NCI-H460 (cell line): ENCODE results near the gene GPSM3. TPM values are rescaled to one million over a fixed set of nuclear protein-coding genes. Genes with fewer than 3 reads are reported as not detected.
"Not testable (repeated sequence)": the region's sequence is repeated elsewhere in the genome, so short reads cannot be mapped to it uniquely, and the experiment has no call there.

Experiments used
- DNase-seq: peaks from one replicate; pipeline ENCODE4 v3.0.0-alpha.2; 2016; ENCODE audit warnings: low read depth; ENCODE audit errors: extremely low read depth
- total RNA-seq: library from RNA; depleted of rRNA; stranded (reverse); fragments of >200 nt; shearing (Covaris generic); gene quantifications from 2 replicates; pipeline ENCODE4 v1.2.3, GENCODE V29; 2014

Gene GPSM3
- total RNA-seq, 1 experiment from 2014 or later, result 0.92 TPM

DNA sequence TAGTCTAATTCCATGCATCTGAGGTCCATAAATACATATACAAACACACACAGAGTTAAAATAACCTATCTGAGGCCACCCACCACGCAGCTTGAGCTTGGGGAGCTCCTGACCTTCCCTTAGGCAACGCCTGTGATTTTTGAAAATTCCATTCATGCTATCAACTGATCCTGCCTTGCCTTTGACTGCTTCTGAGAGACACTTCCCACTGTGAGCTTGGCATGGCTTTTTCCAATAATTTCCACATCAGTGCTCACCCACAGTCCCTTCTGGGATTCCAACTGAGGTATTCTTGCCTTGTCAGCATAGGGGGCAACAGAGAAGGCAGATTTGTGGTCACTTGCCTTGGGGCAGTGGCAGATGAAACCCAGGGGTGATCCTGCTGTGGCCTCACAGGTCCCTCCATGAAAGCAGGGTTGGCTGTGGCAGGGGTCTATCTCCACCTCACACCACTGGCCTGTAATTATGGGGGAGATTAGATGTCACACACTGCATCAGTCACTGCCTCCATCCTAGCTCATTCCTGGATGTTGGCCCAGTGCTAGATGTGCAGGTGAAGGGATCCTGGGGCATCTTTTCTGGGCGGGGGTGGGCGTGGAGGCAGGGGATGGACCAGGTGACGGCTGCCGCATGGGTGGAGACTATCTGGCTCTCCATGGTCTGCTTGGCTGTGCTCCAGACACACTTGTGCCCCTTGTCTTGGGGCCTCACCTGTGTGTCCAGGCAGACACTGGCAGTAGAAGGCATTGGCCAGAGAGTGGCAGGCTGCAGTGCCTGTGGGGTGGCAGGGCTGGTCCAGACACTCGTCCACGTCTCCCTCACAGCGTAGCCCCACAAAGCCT is 11.2 kb upstream of the GPSM3 start:
- no peak for DNase-seq

DNA sequence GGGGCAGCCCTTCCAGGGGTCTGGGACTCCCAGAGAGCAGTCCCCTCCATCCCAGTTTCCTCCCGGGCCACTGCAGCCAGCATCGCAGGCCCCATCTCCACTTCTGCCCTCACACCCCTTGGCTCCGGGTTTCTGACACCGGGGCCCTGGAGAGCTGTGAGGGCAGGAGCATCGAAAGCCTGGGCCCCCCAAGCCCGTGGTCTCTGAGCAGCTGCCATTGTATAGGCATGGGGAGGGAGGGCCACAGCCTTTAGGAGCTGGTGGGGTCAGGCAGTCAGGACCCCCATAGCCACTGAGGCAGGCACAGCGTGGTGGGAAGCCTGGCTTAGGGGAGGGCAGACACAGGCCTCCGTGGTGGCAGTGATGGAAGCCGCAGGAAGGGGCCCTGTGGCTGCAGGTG is 9.7 kb upstream of the GPSM3 start:
- no peak for DNase-seq

DNA sequence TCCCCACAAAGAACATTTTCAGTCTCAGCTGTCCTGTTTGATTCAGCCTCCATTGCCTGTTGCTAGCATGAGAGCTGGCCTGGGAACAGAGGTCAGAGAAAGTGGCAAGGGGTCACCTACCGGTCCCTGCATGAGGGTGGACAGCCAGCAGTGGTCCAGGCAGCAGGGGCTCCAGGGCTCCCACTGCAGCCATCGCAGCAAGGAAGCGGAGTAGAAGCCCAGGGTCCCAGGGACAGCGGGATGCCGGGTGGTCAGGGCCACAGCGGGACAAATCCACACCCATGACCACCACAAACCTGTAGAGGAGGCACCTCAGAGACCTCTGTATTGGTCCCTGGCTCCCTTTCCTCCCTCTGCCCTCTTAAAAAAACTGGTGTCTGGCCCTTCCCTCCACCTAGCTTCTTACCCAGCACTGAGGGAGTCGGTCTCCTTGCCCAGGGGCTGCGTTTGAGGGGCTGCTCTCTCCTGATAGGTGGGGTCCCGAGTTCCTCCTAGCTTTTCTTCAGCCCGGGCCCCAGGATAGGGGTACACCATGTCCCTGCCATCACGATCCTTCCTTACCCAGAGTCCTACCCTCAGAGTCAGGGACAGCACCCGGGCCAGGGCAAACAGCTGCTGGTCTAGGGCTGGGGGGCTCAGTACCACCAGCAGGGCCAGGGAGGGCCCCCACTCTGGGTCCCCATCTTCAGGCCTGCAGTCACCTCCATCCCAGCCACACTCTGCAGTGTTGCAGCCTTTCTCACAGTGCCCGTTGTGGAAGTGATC is 8.4 kb upstream of the GPSM3 start:
- DNase-seq, result no peak

DNA sequence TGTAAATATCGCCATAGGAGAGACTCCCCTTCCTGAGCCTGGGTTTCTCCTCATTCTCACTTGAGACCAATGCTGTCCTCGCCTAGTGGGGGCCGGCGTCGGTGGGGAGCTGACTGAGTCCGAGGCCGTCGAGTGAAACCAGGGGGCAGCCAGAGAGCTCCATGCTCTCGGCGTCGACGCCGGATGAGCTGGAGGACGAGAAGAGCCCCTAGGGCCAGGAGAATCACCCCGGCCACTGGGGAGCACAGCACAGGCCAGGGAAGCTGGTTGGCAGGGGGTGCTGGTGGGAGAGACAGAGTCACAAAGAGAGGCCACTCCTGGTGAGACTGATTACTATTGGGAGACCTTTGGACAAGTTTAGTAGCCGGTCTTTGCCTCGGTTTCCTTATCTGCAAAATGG is 6.4 kb upstream of the GPSM3 start:
- no peak for DNase-seq

DNA sequence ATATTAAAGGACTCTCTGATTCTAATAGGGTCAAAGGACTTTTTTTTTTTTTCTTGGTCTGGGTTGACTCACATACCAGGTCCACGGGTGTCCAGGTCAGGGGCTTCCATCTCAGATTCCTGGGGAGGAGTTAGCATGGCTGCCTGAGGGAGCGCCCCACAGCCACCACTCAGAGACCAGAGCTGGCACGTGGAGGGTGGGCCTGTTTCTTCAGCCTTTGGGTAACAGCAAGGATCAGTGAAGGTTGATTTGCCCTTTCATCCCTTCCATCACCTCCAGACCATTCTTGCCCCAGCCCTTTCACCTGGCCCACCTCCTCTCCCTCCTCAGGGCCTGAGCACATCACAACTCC is 5.9 kb upstream of the GPSM3 start:
- DNase-seq, result no peak

DNA sequence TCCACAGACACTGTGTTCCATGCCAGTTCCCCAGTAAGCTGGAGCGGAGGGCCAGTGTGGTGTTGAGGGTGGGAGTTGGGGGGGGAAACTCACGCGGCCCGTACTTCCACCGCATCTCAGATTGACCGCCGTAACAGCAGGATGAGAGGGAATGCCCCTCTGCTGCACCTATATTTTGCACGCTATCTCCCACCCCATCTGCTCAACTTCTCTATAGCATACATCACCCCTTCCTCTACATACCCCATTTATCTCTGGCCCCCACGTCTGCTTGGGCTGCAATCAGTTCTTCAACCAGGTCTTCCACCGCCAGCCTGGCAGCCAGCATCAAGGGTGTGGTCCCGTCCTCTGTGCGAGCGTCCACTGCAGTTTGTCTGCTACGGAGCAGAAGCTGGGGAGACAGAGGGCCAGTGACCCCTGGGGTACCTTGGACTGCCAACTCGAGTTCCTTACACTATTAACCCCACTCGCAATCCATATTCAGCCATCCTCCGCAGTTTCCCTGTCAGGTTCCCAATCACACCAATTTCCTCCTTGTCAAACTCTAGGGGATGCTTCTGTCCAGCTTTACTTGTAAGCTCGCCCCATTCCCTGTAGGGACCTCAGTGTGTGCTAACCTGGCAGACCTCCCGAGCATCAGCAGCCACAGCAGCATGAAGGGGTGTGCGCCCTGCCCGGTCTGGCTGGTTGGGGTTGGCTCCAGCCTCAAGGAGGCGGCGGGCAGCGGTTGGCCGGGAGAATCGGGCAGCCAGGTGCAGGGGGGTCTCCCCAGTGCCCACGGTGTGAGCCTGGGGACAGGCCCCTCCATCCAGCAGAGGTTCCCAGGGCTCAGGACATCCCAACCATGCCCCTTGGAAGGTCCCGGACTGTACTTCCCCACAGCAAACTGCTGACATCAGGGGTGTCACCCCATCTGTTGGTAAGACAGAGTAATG is 4.5 kb upstream of the GPSM3 start:
- DNase-seq, result no peak

DNA sequence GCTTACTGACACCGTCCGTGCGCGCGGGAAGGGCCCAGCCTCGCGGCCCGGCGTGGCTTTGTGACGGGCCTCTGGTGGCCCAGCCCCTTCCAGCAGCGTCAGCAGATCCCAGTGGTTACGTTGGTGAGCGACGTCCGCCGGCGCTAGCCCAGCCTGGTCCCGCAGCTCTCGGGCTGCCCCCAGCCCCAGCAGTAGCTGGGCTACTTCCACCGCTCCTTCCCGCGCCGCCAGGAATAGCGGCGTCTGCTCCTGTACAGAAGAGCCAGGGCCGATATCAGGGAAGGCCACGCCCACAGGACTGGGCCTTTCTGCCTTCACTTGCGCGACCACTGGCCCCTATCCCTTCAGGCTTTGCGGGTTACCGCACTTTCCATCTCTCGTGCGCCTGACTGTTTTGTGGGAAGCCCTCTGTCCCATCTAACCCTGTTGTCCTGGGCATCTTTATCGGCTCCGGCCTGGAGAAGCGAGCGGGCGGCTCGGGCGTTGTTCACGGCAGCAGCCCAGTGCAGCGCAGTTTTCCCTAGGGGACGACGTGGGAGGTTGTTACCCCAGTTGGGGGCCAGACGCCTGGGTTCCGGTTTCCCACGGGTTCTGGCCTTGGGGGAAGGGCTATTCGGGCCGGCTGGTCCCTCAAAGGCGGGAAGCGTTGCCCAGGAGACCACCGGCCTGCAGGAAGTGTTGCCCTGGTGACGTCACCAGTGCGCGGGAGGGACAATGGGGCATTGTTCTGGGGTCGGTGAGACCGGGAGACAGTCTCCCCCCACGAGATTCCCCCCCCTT is 3.6 kb upstream of the GPSM3 start:
- DNase-seq, result peak; percentile 73

DNA sequence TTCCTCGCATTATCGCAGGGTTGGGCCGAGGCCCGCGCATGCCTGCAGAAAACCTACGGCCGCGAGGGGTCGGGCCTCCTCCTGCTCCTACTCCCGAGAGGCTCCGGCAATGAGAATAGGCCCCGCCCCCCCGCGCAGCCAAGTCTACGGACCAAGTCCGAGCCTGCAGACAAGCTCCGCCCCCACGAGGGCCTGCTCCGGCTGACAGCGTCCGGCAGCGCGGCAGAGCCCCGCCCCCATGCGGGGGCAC is 3.1 kb upstream of the GPSM3 start:
- DNase-seq, result peak; percentile 99

DNA sequence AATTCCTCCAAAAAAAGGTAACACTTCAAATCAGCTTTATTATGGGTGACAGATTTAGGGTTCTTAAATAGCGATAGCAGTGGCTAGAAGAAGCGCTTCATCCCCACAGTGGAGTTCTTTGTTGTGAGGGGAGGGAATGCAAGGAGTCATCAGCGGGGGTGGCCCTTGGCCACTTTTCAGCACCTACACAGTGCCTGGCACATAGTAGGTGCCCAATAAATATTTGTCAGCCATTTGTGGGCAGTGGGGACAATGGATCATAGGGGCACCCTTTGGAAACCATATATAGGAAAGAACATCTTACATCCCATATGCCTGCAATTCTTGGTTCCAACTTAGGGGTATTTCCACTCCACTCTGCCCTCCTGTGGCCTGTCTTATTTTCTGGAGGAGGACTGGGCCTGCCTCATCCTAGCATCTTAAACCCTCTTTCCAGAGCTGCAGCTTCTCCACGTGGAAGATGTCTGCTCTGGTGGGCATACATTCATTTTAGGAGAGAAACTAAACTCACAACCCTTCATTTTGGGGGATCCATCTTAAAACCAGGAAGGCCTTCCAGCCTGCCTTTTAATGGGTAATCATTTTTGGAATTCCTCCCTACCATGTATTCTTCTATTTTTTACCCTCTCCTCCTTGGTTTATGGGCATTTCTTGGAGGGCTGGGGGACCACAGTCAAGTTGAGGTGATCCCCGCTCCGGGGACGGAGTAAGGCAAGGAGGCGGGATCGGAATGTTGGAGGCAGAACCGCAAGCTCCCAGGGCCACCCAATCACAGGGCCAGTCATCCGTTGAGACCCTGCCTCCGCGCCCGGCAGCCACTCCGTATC is 2.6 kb upstream of the GPSM3 start:
- peak; percentile 27 for DNase-seq

DNA sequence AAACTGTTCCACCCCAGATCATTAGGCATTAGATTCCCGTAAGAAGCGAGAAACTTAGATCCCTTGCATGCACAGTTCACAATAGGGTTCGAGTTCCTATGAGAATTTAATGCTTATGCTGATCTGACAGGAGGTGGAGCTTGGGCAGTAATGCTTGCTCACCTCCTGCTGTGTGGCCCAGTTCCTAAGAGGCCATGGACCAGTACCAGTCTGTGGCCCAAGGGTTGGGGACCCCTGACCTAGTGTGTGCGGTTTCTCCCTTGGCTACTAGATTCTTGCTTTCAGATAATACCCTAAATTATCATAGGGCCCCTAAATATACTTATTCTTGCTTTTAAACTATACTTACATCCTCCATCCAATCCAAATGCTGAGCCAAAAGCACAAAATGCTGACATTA is 1.9 kb upstream of the GPSM3 start:
- DNase-seq, result no peak

DNA sequence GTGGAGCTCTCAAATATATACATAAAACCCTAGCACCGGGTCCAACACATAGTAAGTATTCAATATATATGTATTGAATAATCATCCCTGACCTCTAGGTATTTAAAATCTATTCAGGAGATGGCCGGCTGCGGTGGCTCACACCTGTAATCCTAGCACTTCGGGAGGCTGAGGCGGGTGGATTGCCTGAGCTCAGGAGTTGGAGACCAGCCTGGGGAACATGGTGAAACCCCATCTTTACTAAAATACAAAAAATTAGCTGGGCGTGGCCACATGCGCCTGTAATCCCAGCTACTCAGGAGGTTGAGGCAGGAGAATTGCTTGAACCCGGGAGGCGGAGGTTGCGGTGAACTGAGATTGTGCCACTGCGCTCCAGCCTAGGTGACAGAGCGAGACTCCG is 653 bp upstream of the GPSM3 start:
- not testable (repeated sequence) for DNase-seq

DNA sequence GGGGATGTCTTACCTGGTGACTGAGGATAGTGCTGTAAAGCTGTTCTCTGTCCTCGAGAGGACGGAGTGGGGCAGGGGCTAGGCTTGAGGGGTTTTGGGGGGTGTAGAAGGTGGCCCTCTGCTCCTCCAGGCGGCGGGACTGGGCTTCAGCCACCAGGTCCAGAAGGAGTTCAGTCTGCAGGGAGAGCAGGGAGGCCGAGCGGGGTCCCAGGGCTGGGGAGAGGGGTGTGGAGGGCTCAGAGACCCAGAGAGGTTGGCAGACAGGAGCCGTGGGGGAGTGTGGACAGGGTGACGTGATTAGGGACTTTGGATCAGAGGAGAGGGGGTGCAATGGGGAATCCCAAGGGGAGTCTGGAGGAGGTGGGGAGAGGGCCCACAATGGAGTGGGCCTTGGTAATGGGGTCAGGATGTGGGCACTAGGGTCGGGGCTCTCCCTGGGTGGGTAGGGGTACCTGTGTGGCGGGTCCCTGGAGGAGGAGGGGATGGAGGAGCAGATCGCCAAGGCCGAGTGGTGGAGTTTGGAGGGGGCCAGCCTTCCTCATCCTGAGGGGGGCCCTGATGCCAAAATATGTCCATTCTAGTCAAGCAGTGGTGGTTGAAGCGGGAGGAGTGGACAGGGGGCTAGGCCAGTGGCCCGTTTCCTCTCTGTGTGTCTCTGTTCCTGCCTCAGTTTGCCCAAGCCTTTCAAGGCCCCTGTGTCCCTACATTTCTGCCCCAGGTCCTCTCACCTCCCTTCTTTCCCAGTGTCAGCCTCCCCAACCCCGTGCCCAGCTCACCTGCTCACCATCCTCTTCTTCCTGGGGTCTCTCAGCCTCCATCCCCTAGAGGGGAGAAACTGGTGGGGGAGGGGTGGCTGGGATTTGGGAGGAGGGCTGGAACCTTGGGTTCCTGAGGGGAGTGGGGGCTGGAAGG is 491 bp downstream of the GPSM3 start:
- no peak for DNase-seq

DNA sequence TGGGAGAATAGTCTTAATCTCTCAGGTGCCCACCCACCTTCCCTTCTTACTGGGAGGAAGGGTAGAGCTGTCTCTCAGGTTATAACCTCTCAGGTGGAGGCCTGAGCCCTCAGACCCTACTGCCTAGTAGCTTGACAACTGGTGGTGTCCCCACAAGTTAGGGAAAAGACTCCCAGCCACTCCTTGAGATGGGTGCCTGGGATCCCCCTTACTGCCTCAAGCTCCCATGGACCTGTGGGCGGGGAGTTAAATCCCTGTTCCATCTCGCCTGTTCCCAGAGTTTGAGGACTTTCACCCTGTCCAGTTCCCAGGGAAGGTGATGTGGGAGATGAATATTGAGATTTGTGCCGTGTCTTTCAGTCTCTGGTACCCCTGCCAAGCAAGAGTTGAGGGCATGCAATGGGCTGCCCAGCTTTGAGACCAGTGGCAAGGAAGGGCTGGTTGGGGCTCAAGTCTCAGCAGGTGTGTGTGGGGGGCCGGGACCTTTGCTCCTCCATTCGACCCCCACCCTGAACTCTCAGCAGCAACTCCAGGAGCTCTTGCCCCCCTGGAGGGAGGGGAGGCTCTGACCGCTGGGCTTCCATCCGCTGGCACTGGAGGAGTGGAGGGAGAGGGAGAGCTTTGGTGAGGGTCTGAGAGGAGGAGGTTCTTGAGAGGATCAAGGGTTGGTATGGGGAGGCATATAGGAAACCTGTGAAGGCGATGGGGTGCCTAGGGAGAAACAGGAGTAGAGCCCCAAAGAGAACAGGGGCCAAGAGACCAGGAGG is 1.3 kb downstream of the GPSM3 start:
- DNase-seq, result no peak

DNA sequence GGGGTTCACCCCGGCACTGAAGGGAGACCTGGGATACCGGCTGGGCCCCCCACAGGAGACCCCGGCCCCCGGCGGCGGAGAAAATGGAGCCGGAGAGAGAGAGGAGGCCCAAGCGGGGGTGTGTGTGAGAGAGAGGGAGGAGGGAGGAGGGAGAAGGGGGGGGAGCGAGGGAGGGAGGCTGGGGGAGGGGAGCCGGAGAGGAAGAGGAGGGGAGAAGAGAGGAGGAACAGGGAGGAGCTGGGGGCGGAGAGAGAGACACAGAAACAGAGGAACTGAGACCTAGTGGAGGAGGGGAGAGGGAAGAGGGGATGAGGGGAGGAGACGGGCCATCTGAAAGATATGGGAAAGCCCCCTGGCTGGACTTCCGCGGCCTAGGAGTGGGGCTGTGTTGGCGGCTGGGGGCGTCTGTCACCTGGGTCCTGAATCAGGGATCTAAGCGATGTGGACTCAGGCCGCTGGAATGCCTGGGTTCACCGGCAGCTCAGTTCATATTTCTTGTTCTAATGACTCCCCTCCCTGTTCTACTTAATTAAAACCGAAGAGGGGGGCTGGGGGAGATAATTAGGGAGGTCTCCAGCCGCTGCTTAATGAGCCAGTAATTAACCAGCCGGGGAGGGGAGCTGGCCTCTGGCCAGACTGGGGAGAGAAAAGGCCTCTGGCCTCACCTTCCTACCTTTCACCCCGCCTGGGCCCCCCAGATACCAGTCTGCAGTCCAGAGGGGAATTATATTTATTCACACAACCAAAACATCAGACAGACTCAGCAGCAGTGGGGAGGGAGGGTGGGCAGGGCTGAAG is 2.2 kb downstream of the GPSM3 start, which contains the start of gene PBX2:
TSS of gene PBX2 (minus strand) at position 149 of the 798 bp plus-strand sequence. CDS start 287 bp downstream, outside the sequence.
- DNase-seq, result peak; percentile 71

DNA sequence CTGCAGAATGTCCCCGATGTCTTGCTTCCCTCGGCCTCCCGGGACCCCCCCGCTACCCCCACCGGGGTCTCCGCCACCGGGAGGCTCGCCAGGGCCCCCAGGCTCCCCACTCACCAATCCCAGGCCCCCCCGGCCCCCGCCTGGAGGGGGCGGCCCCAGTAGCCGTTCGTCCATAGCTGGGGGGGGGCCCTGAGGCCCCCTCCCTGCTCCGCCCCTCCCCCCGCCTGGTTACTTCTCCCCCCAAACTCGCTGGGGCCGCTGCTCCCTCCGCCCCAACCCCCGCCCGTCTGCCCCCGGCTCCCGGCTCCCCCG is 2.7 kb downstream of the GPSM3 start:
- no peak for DNase-seq

DNA sequence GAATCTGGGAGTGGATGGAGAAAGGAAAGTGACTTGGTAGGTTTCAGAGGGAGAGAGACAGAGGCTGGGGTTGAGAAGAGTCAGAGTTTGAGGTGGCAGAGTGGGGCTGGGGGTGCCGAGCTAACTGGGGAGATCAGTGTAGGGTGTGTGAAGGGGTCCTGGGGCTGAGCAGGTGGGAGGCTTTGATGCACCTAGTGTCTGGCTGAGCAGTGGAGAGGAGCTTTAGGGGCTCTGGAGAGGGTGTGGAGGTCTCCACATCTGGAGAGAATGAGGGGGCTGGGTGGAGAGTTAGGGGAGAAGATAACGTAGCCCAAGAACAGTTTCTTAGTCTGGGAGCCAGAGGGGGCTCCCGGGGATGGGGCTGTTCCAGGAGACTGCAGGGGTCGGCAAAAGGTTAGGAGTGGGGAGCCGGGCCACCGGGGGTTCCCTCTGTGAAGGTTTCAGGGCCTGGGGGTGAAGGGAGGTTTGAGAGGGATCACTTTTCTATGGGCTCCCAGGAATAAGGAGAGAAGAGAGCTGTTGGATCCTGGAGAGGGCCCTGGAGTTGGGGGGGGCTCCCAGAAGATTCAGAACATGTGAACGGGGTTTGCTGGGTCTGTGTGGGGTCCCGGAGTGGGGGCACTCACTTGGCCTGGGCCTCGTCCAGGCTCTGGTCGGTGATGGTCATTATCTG is 3.2 kb downstream of the GPSM3 start:
- no peak for DNase-seq
